ENCODE data around the gene GSN. TPM values are rescaled to one million over a fixed set of nuclear protein-coding genes. Genes with fewer than 3 reads are reported as not detected.

GSN gene
- total RNA-seq, 1 donor from 2014 or later: 80.0 TPM

GRCh38 chr9:121285835-121286687, 18.1 kb downstream of the GSN start:
- H3K4me3 Mint-ChIP-seq: peak overlapping the region; percentile 27
- H3K27ac Mint-ChIP-seq: peak overlapping the region; percentile 97
- no peak for TF ChIP-seq CTCF (conservative IDR thresholded peaks at IDR 0.05)
- H3K36me3 Mint-ChIP-seq: no peaks in the 10 kb centered on the region
- DNase-seq (ENCODE audit: extremely low spot score, unreplicated experiment): no peak
- peaks cover 61% of the 10 kb centered on the region for H3K4me1 Mint-ChIP-seq (ENCODE audit: unreplicated experiment)
- no peaks in the 10 kb centered on the region for H3K27me3 Mint-ChIP-seq
- no peaks in the 10 kb centered on the region for H3K9me3 Mint-ChIP-seq

- H3K27ac Mint-ChIP-seq: peak overlapping the region; percentile 97
- peak overlapping the region; percentile 27 for H3K4me3 Mint-ChIP-seq
- peaks cover 56% of the 10 kb centered on the region for H3K4me1 Mint-ChIP-seq (ENCODE audit: unreplicated experiment)
- H3K9me3 Mint-ChIP-seq: no peaks in the 10 kb centered on the region
- no peaks in the 10 kb centered on the region for H3K27me3 Mint-ChIP-seq
- DNase-seq (ENCODE audit: extremely low spot score, unreplicated experiment): no peak
- TF ChIP-seq CTCF (conservative IDR thresholded peaks at IDR 0.05): no peak
- H3K36me3 Mint-ChIP-seq: no peaks in the 10 kb centered on the region
Measured at GRCh38 chr9:121286688-121286972, 18.7 kb downstream of the GSN start.

- H3K27ac Mint-ChIP-seq: peak overlapping the region; percentile 97
- H3K36me3 Mint-ChIP-seq: no peaks in the 10 kb centered on the region
- H3K27me3 Mint-ChIP-seq: no peaks in the 10 kb centered on the region
- no peak for TF ChIP-seq CTCF (conservative IDR thresholded peaks at IDR 0.05)
- H3K4me3 Mint-ChIP-seq: peak overlapping the region; percentile 65
- no peaks in the 10 kb centered on the region for H3K9me3 Mint-ChIP-seq
- H3K4me1 Mint-ChIP-seq (ENCODE audit: unreplicated experiment): peaks cover 51% of the 10 kb centered on the region
- DNase-seq (ENCODE audit: extremely low spot score, unreplicated experiment): no peak
Measured at GRCh38 chr9:121286973-121287741, 19.2 kb downstream of the GSN start.

GRCh38 chr9:121288673-121289025, 20.7 kb downstream of the GSN start:
- Mint-ChIP-seq H3K36me3 (no peaks in the 10 kb centered on the region), H3K27ac (peak overlapping the region; percentile 97), H3K4me1 (ENCODE audit: unreplicated experiment) (peaks cover 48% of the 10 kb centered on the region), H3K27me3 (no peaks in the 10 kb centered on the region), H3K9me3 (no peaks in the 10 kb centered on the region), H3K4me3 (peak overlapping the region; percentile 68)
- no peak for TF ChIP-seq CTCF (conservative IDR thresholded peaks at IDR 0.05)
- DNase-seq (ENCODE audit: extremely low spot score, unreplicated experiment): no peak

- Mint-ChIP-seq H3K4me1 (ENCODE audit: unreplicated experiment) (peaks cover 44% of the 10 kb centered on the region), H3K36me3 (no peaks in the 10 kb centered on the region)
- no peak for DNase-seq (ENCODE audit: extremely low spot score, unreplicated experiment)
Measured at GRCh38 chr9:121289026-121289771, 21.2 kb downstream of the GSN start.

More at GRCh38 chr9:121289026-121289771, 21.2 kb downstream of the GSN start:
- H3K9me3 Mint-ChIP-seq: no peaks in the 10 kb centered on the region
- peak overlapping the region; percentile 97 for H3K27ac Mint-ChIP-seq
- H3K4me3 Mint-ChIP-seq: peak overlapping the region; percentile 68
- no peaks in the 10 kb centered on the region for H3K27me3 Mint-ChIP-seq
- TF ChIP-seq CTCF (conservative IDR thresholded peaks at IDR 0.05): no peak

All from type B pancreatic cell (in vitro differentiated cells).